Inflammatory macrophage treated with lipopolysaccharide for 4 hours (primary cell): Measurements from ENCODE around the gene PAX8.
A peak's percentile ranks its signal among the peaks of the same experiment; 100 is the strongest.

Source experiments
- DNase-seq: peaks from one replicate; pipeline ENCODE4 v3.0.0-alpha.2; 2020

Gene PAX8

GRCh38 chr2:113236367-113237159 is 42.2 kb downstream of the PAX8 start:
- no peak for DNase-seq

- peak; percentile 51 for DNase-seq
Observed at GRCh38 chr2:113235347-113236226, 43.1 kb downstream of the PAX8 start.

- DNase-seq = no peak
Observed at GRCh38 chr2:113234721-113235346, 43.9 kb downstream of the PAX8 start.

- peak; percentile 41 for DNase-seq
Observed at GRCh38 chr2:113233593-113234550, 44.8 kb downstream of the PAX8 start.

GRCh38 chr2:113232740-113233139 is 46.0 kb downstream of the PAX8 start:
- no peak for DNase-seq

GRCh38 chr2:113232123-113232522 is 46.6 kb downstream of the PAX8 start:
- no peak for DNase-seq

GRCh38 chr2:113231064-113231463 is 47.7 kb downstream of the PAX8 start:
- DNase-seq = no peak

GRCh38 chr2:113230531-113230930 is 48.2 kb downstream of the PAX8 start:
- DNase-seq = peak; percentile 75

- DNase-seq = no peak
Observed at GRCh38 chr2:113229795-113230194, 48.9 kb downstream of the PAX8 start.

GRCh38 chr2:113228991-113229716 is 49.6 kb downstream of the PAX8 start:
- DNase-seq = no peak

- no peak for DNase-seq
Observed at GRCh38 chr2:113228351-113228750, 50.4 kb downstream of the PAX8 start.

GRCh38 chr2:113227698-113228097 is 51.0 kb downstream of the PAX8 start:
- no peak for DNase-seq

- DNase-seq = no peak
Observed at GRCh38 chr2:113227290-113227689, 51.4 kb downstream of the PAX8 start.

GRCh38 chr2:113226462-113226861 is 52.3 kb downstream of the PAX8 start:
- DNase-seq = no peak

GRCh38 chr2:113225263-113226259 is 53.2 kb downstream of the PAX8 start:
- no peak for DNase-seq

GRCh38 chr2:113224647-113225236 is 54.0 kb downstream of the PAX8 start:
- DNase-seq = peak; percentile 71

GRCh38 chr2:113223813-113224212 is 54.9 kb downstream of the PAX8 start:
- no peak for DNase-seq

- no peak for DNase-seq
Observed at GRCh38 chr2:113221846-113222245, 56.9 kb downstream of the PAX8 start.

GRCh38 chr2:113220970-113221708 is 57.6 kb downstream of the PAX8 start:
- DNase-seq = peak; percentile 47
